HepG2 (cell line): Measurements from ENCODE around the gene TULP3. TPM values are rescaled to one million over a fixed set of nuclear protein-coding genes. Genes with fewer than 3 reads are reported as not detected.

Experiments
- CSRNP2 ChIP-seq: sonication (generic); formaldehyde crosslinking; conservative IDR thresholded peaks from 2 replicates; pipeline ENCODE4 v1.8.0; 2022; ENCODE audit warnings: low read depth, missing genetic modification reagents
- DRAP1 ChIP-seq: IDR thresholded peaks from 2 replicates; pipeline ENCODE4 v1.6.1; 2016; ENCODE audit warnings: missing genetic modification reagents, missing compliant biosample characterization
- GMEB1 ChIP-seq: sonication (generic); formaldehyde crosslinking; IDR thresholded peaks from 2 replicates; pipeline ENCODE4 v1.5.1; 2020; ENCODE audit warnings: missing genetic modification reagents, mild to moderate bottlenecking, borderline replicate concordance
- GTF3A ChIP-seq: sonication (generic); formaldehyde crosslinking; conservative IDR thresholded peaks from 2 replicates; pipeline ENCODE4 v1.4.0; 2020; ENCODE audit warnings: mild to moderate bottlenecking, missing genetic modification reagents
- HOXA3 ChIP-seq: sonication (generic); formaldehyde crosslinking; IDR thresholded peaks from 2 replicates; pipeline ENCODE4 v1.5.0; 2020; ENCODE audit warnings: missing genetic modification reagents
- IRX3 ChIP-seq: sonication (generic); formaldehyde crosslinking; IDR thresholded peaks from 2 replicates; pipeline ENCODE4 v1.8.1; 2023; ENCODE audit warnings: mild to moderate bottlenecking, low read depth, missing genetic modification reagents, borderline replicate concordance
- RARA ChIP-seq: IDR thresholded peaks from 2 replicates; pipeline ENCODE4 v1.6.1; 2016; ENCODE audit warnings: missing genetic modification reagents, missing compliant biosample characterization
- REPIN1 ChIP-seq: sonication (generic); formaldehyde crosslinking; IDR thresholded peaks from 2 replicates; pipeline ENCODE4 v1.8.0; 2022; ENCODE audit warnings: missing genetic modification reagents, low read depth, mild to moderate bottlenecking, borderline replicate concordance
- SRSF9 ChIP-seq: fragments of 200-400 bp; formaldehyde crosslinking; IDR thresholded peaks from 2 replicates; pipeline ENCODE4 v1.6.1; 2018; ENCODE audit warnings: borderline replicate concordance, mild to moderate bottlenecking, low read depth, low read length; ENCODE audit not compliant: insufficient read depth, poor library complexity, severe bottlenecking
- ZBTB20 ChIP-seq: sonication (generic); formaldehyde crosslinking; IDR thresholded peaks from 2 replicates; pipeline ENCODE4 v1.8.1; 2023; ENCODE audit warnings: missing genetic modification reagents, low read depth, mild to moderate bottlenecking, borderline replicate concordance
- ZNF234 ChIP-seq: sonication (generic); formaldehyde crosslinking; conservative IDR thresholded peaks from 2 replicates; pipeline ENCODE4 v1.5.1; 2020; ENCODE audit warnings: mild to moderate bottlenecking, missing genetic modification reagents
- ZNF383 ChIP-seq: sonication (generic); formaldehyde crosslinking; IDR thresholded peaks from 2 replicates; pipeline ENCODE4 v1.4.0; 2020; ENCODE audit warnings: missing genetic modification reagents, mild to moderate bottlenecking, borderline replicate concordance
- ZNF431 ChIP-seq: sonication (generic); formaldehyde crosslinking; IDR thresholded peaks from 2 replicates; pipeline ENCODE4 v1.9.0; 2022; ENCODE audit warnings: missing genetic modification reagents, low read depth, mild to moderate bottlenecking, borderline replicate concordance
- ZNF441 ChIP-seq: sonication (generic); formaldehyde crosslinking; IDR thresholded peaks from 2 replicates; pipeline ENCODE4 v1.7.0; 2021; ENCODE audit warnings: missing genetic modification reagents, borderline replicate concordance
- ZNF451 ChIP-seq: sonication (generic); formaldehyde crosslinking; IDR thresholded peaks from 2 replicates; pipeline ENCODE4 v1.5.0; 2020; ENCODE audit warnings: mild to moderate bottlenecking, missing genetic modification reagents
- ZNF569 ChIP-seq: sonication (generic); formaldehyde crosslinking; IDR thresholded peaks from 2 replicates; pipeline ENCODE4 v1.5.0; 2020; ENCODE audit warnings: mild to moderate bottlenecking, missing genetic modification reagents, moderate library complexity, borderline replicate concordance
- ZNF841 ChIP-seq: sonication (generic); formaldehyde crosslinking; IDR thresholded peaks from 2 replicates; pipeline ENCODE4 v1.8.1; 2023; ENCODE audit warnings: missing genetic modification reagents, borderline replicate concordance
- polyA plus RNA-seq, 8 experiments: library from polyadenylated mRNA; depleted of rRNA in 3 of 8; stranded (reverse) in 7 of 8; unstranded in 1 of 8; fragments of >200 nt; fragmentation: Illumina TruSeq in 4 of 8; extraction: Trizol in 4 of 8; gene quantifications; 2 replicates each; pipeline versions ENCODE4 v1.2.1 to v1.2.3, GENCODE V29; 2011 to 2016; ENCODE audit warnings: low read depth in 4 of 8, missing spikeins in 1 of 8, mixed read lengths in 1 of 8; ENCODE audit not compliant: insufficient read depth in 1 of 8
- total RNA-seq, 5 experiments: library from RNA; depleted of rRNA; stranded (reverse); fragments of >200 nt; fragmentation: Illumina TruSeq; extraction: Trizol; gene quantifications; 2 replicates each; pipeline ENCODE4 v1.2.3, GENCODE V29; 2016; ENCODE audit warnings: low read depth in 1 of 5
- TF ChIP-seq, protein P1 (sequence below): sonication (generic); formaldehyde crosslinking; IDR thresholded peaks from 2 replicates; pipeline ENCODE4 v1.4.0; 2020; ENCODE audit warnings: missing genetic modification reagents
- TF ChIP-seq, protein P2 (sequence below): IDR thresholded peaks from 2 replicates; pipeline ENCODE4 v1.6.1; 2012; ENCODE audit warnings: low read length, improper control_type of control experiment

TULP3 gene
- total and polyA plus RNA-seq, 2 of the 13 experiments (the other 11 are each of a cell fraction or from before 2014, with no cell fraction given): 11.2 to 13.2 TPM

DNA sequence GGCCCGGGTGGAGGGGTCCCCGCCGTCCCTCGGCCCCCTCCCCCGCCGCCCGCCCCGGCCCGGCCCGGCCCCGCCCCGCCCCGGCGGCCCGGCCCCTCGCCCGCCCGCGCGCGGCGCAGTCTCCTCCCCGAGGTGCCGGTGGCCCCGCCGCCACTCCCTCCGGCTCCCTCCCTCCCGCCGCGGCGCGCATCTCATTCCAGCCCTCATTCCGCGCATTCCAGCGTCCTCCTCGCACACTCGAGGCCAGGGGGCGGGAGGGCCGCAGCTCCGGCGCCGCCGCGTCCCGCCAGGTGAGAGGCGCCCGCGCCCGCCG is 68.5 kb downstream of the TULP3 start, which contains the start of gene TEAD4 (continued):
- TF ChIP-seq, protein P1, sequence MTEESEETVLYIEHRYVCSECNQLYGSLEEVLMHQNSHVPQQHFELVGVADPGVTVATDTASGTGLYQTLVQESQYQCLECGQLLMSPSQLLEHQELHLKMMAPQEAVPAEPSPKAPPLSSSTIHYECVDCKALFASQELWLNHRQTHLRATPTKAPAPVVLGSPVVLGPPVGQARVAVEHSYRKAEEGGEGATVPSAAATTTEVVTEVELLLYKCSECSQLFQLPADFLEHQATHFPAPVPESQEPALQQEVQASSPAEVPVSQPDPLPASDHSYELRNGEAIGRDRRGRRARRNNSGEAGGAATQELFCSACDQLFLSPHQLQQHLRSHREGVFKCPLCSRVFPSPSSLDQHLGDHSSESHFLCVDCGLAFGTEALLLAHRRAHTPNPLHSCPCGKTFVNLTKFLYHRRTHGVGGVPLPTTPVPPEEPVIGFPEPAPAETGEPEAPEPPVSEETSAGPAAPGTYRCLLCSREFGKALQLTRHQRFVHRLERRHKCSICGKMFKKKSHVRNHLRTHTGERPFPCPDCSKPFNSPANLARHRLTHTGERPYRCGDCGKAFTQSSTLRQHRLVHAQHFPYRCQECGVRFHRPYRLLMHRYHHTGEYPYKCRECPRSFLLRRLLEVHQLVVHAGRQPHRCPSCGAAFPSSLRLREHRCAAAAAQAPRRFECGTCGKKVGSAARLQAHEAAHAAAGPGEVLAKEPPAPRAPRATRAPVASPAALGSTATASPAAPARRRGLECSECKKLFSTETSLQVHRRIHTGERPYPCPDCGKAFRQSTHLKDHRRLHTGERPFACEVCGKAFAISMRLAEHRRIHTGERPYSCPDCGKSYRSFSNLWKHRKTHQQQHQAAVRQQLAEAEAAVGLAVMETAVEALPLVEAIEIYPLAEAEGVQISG (CRISPR knock-in tag): no peak
- TF ChIP-seq ZNF234 (CRISPR knock-in tag) (no peak), IRX3 (CRISPR knock-in tag) (no peak), ZNF431 (CRISPR knock-in tag) (no peak), CSRNP2 (CRISPR knock-in tag) (no peak), GTF3A (CRISPR knock-in tag) (no peak), DRAP1 (CRISPR knock-in tag) (no peak), REPIN1 (CRISPR knock-in tag) (no peak), GMEB1 (CRISPR knock-in tag) (no peak), SRSF9 (no peak), HOXA3 (peak; percentile 63; the same call in 1 of the 2 replicates), ZNF841 (CRISPR knock-in tag) (no peak), ZBTB20 (CRISPR knock-in tag) (no peak), ZNF569 (no peak), ZNF451 (CRISPR knock-in tag) (0 out of 2 replicates have a peak, but pooled peaks have one; percentile 17), ZNF441 (CRISPR knock-in tag) (no peak), ZNF383 (CRISPR knock-in tag) (no peak), RARA (peak; percentile 43; the same call in 1 of the 2 replicates)
- TF ChIP-seq, protein P2, sequence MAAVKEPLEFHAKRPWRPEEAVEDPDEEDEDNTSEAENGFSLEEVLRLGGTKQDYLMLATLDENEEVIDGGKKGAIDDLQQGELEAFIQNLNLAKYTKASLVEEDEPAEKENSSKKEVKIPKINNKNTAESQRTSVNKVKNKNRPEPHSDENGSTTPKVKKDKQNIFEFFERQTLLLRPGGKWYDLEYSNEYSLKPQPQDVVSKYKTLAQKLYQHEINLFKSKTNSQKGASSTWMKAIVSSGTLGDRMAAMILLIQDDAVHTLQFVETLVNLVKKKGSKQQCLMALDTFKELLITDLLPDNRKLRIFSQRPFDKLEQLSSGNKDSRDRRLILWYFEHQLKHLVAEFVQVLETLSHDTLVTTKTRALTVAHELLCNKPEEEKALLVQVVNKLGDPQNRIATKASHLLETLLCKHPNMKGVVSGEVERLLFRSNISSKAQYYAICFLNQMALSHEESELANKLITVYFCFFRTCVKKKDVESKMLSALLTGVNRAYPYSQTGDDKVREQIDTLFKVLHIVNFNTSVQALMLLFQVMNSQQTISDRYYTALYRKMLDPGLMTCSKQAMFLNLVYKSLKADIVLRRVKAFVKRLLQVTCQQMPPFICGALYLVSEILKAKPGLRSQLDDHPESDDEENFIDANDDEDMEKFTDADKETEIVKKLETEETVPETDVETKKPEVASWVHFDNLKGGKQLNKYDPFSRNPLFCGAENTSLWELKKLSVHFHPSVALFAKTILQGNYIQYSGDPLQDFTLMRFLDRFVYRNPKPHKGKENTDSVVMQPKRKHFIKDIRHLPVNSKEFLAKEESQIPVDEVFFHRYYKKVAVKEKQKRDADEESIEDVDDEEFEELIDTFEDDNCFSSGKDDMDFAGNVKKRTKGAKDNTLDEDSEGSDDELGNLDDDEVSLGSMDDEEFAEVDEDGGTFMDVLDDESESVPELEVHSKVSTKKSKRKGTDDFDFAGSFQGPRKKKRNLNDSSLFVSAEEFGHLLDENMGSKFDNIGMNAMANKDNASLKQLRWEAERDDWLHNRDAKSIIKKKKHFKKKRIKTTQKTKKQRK: no peak
